ENCODE results near the gene CLEC4E. TPM values are rescaled to one million over a fixed set of nuclear protein-coding genes. Genes with fewer than 3 reads are reported as not detected.
"Not testable (repeated sequence)": the region's sequence is repeated elsewhere in the genome, so short reads cannot be mapped to it uniquely, and the experiment has no call there.

Gene CLEC4E
- total and polyA plus RNA-seq, 2 experiments from 2014 or later, result not detected

DNA sequence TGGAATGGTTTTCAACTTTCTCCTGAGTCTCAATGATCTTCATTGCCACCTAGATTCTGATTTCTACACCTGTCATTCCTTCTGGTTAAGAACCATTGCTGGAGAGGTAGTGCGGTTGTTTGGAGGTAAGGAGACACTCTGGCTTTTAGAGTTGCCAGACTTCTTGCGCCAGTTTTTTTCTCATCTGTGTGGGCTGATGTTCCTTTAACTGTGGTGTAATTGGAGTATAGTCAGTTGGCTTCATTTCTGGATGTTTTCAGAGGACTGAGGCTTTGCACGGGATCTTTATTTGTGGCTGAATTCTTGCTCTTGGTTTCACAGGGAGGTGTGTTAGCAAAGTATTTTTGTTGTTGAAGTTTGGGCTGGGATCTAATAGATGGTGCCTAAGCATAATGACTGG lies 33.1 kb downstream of the CLEC4E start:
- no peaks in the 10 kb centered on the region for H3K79me2 ChIP-seq
- H3K4me2 ChIP-seq, result no peak overlapping the region
- DNase-seq (ENCODE audit: low spot score), result no peak
- H4K20me1 ChIP-seq (ENCODE audit: insufficient read depth, poor library complexity, severe bottlenecking), result no peaks in the 10 kb centered on the region
- H3K9me2 ChIP-seq (replicated peaks; ENCODE audit: insufficient read depth), result no peaks in the 10 kb centered on the region
- TF ChIP-seq, protein P1, sequence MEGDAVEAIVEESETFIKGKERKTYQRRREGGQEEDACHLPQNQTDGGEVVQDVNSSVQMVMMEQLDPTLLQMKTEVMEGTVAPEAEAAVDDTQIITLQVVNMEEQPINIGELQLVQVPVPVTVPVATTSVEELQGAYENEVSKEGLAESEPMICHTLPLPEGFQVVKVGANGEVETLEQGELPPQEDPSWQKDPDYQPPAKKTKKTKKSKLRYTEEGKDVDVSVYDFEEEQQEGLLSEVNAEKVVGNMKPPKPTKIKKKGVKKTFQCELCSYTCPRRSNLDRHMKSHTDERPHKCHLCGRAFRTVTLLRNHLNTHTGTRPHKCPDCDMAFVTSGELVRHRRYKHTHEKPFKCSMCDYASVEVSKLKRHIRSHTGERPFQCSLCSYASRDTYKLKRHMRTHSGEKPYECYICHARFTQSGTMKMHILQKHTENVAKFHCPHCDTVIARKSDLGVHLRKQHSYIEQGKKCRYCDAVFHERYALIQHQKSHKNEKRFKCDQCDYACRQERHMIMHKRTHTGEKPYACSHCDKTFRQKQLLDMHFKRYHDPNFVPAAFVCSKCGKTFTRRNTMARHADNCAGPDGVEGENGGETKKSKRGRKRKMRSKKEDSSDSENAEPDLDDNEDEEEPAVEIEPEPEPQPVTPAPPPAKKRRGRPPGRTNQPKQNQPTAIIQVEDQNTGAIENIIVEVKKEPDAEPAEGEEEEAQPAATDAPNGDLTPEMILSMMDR (IDR thresholded peaks at IDR 0.05; ENCODE audit: poor library complexity), result no peak
- TF ChIP-seq EZH2phosphoT487 (IDR thresholded peaks at IDR 0.05; ENCODE audit: low read depth, severe bottlenecking, unreplicated experiment) (no peak), EZH2 (IDR thresholded peaks at IDR 0.05; ENCODE audit: borderline replicate concordance) (no peak)
- H3K9me3 ChIP-seq (ENCODE audit: low read depth), result no peaks in the 10 kb centered on the region
- H3K36me3 ChIP-seq (replicated peaks; ENCODE audit: insufficient read depth, low read depth), result no peaks in the 10 kb centered on the region
- H3K4me3 ChIP-seq, result no peak overlapping the region
- H3K27me3 ChIP-seq, result no peaks in the 10 kb centered on the region
- no peaks in the 10 kb centered on the region for H3K4me1 ChIP-seq (ENCODE audit: insufficient read depth)
- no peak overlapping the region for H2AFZ ChIP-seq
- 92% methylated on average over 3 of the region's 3 CpGs for WGBS (ENCODE audit: low lambda C conversion rate, missing lambda C conversion rate)
- no peak overlapping the region for H3K27ac ChIP-seq

- Histone ChIP-seq H3K27ac (no peak overlapping the region), H3K4me2 (no peak overlapping the region), H3K4me3 (no peak overlapping the region), H3K4me1 (ENCODE audit: insufficient read depth) (no peaks in the 10 kb centered on the region), H3K27me3 (no peaks in the 10 kb centered on the region), H3K9me3 (ENCODE audit: low read depth) (no peaks in the 10 kb centered on the region), H3K36me3 (replicated peaks; ENCODE audit: insufficient read depth, low read depth) (no peaks in the 10 kb centered on the region), H3K9me2 (replicated peaks; ENCODE audit: insufficient read depth) (no peaks in the 10 kb centered on the region), H4K20me1 (ENCODE audit: insufficient read depth, poor library complexity, severe bottlenecking) (no peaks in the 10 kb centered on the region), H2AFZ (no peak overlapping the region), H3K79me2 (no peaks in the 10 kb centered on the region)
- WGBS (ENCODE audit: low lambda C conversion rate, missing lambda C conversion rate), result 87% methylated on average over 1 of the region's 1 CpG
- DNase-seq (ENCODE audit: low spot score), result no peak
- no peak for TF ChIP-seq EZH2 (IDR thresholded peaks at IDR 0.05; ENCODE audit: borderline replicate concordance)
- no peak for TF ChIP-seq EZH2phosphoT487 (IDR thresholded peaks at IDR 0.05; ENCODE audit: low read depth, severe bottlenecking, unreplicated experiment)
- TF ChIP-seq, protein P1 (IDR thresholded peaks at IDR 0.05; ENCODE audit: poor library complexity), result no peak
Measured at GRCh38 chr12:8504351-8504750, 36.4 kb downstream of the CLEC4E start.

DNA sequence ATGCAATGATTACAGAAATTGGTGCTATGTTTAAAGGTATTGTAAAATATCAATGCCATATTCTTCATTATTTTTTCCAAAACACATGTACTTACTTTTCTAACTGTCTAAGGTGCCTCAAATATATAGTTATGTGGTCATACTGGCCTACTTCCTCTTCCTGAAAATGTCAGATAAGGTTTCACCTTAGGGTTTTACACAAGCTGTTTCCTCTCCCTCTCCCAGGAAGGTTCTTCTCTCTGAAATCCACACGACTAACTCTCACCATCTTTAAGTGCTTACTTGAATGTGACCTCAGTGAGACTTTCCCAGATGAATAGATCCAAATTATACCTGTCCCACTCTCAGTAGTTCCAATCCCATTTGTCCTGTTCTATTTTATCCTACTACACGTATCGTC lies 39.0 kb downstream of the CLEC4E start:
- no peak for DNase-seq (ENCODE audit: low spot score)
- Histone ChIP-seq H3K9me3 (ENCODE audit: low read depth) (no peaks in the 10 kb centered on the region), H2AFZ (no peak overlapping the region), H3K36me3 (replicated peaks; ENCODE audit: insufficient read depth, low read depth) (no peaks in the 10 kb centered on the region), H3K79me2 (no peaks in the 10 kb centered on the region), H3K4me1 (ENCODE audit: insufficient read depth) (no peaks in the 10 kb centered on the region), H3K4me2 (no peak overlapping the region), H3K27ac (no peak overlapping the region), H3K27me3 (no peaks in the 10 kb centered on the region), H4K20me1 (ENCODE audit: insufficient read depth, poor library complexity, severe bottlenecking) (no peaks in the 10 kb centered on the region), H3K4me3 (no peak overlapping the region), H3K9me2 (replicated peaks; ENCODE audit: insufficient read depth) (no peaks in the 10 kb centered on the region)
- TF ChIP-seq EZH2phosphoT487 (IDR thresholded peaks at IDR 0.05; ENCODE audit: low read depth, severe bottlenecking, unreplicated experiment), result no peak
- TF ChIP-seq, protein P1 (IDR thresholded peaks at IDR 0.05; ENCODE audit: poor library complexity), result no peak
- no peak for TF ChIP-seq EZH2 (IDR thresholded peaks at IDR 0.05; ENCODE audit: borderline replicate concordance)
- 76% methylated on average over 3 of the region's 3 CpGs for WGBS (ENCODE audit: low lambda C conversion rate, missing lambda C conversion rate)

GRCh38 chr12:8499616-8500015 lies 41.1 kb downstream of the CLEC4E start:
- TF ChIP-seq, protein P1 (IDR thresholded peaks at IDR 0.05; ENCODE audit: poor library complexity), result peak; percentile 11
- no peak for TF ChIP-seq EZH2 (IDR thresholded peaks at IDR 0.05; ENCODE audit: borderline replicate concordance)
- no peaks in the 10 kb centered on the region for H3K9me3 ChIP-seq (ENCODE audit: low read depth)
- no peak overlapping the region for H2AFZ ChIP-seq
- no peaks in the 10 kb centered on the region for H4K20me1 ChIP-seq (ENCODE audit: insufficient read depth, poor library complexity, severe bottlenecking)
- H3K36me3 ChIP-seq (replicated peaks; ENCODE audit: insufficient read depth, low read depth), result no peaks in the 10 kb centered on the region
- DNase-seq (ENCODE audit: low spot score), result no peak
- no peak overlapping the region for H3K4me2 ChIP-seq
- H3K79me2 ChIP-seq, result no peaks in the 10 kb centered on the region
- H3K27me3 ChIP-seq, result no peaks in the 10 kb centered on the region
- no peak overlapping the region for H3K27ac ChIP-seq
- no peaks in the 10 kb centered on the region for H3K4me1 ChIP-seq (ENCODE audit: insufficient read depth)
- no peaks in the 10 kb centered on the region for H3K9me2 ChIP-seq (replicated peaks; ENCODE audit: insufficient read depth)
- WGBS (ENCODE audit: low lambda C conversion rate, missing lambda C conversion rate), result 43% methylated on average over 4 of the region's 4 CpGs
- H3K4me3 ChIP-seq, result no peak overlapping the region

- not testable (repeated sequence) for H4K20me1 ChIP-seq (ENCODE audit: insufficient read depth, poor library complexity, severe bottlenecking); DNase-seq (ENCODE audit: low spot score); H3K27ac ChIP-seq; H3K27me3 ChIP-seq; H3K79me2 ChIP-seq; H3K4me3 ChIP-seq; H3K9me2 ChIP-seq (replicated peaks; ENCODE audit: insufficient read depth); H3K36me3 ChIP-seq (replicated peaks; ENCODE audit: insufficient read depth, low read depth); H2AFZ ChIP-seq; H3K4me2 ChIP-seq; H3K9me3 ChIP-seq (ENCODE audit: low read depth); H3K4me1 ChIP-seq (ENCODE audit: insufficient read depth)
- WGBS (ENCODE audit: low lambda C conversion rate, missing lambda C conversion rate), result 62% methylated on average over 7 of the region's 7 CpGs
Measured at GRCh38 chr12:8496074-8496473, 44.6 kb downstream of the CLEC4E start.

All from hepatocyte (in vitro differentiated cells).